Tibial nerve (tissue), 3 donors: Measurements from ENCODE around the gene SCFD1.

Experiments
- POLR2A ChIP-seq, 2 donors: fragments of 450-650 bp; IDR thresholded peaks; one replicate each; pipeline ENCODE4 v1.6.1; 2017; ENCODE audit warnings: antibody characterized with exemption in 2 of 2, mild to moderate bottlenecking in 2 of 2, moderate library complexity in 2 of 2
- TF ChIP-seq, protein P1 (sequence below), 5 experiments: fragments of 200-600 bp in 3 of 5; fragments of 450-650 bp in 2 of 5; sonication (generic) in 3 of 5; IDR thresholded peaks; one replicate each; pipeline ENCODE4 v1.5.1; 2016 to 2019; ENCODE audit warnings: antibody characterized with exemption in 5 of 5, mild to moderate bottlenecking in 3 of 5, moderate library complexity in 2 of 5

DNA sequence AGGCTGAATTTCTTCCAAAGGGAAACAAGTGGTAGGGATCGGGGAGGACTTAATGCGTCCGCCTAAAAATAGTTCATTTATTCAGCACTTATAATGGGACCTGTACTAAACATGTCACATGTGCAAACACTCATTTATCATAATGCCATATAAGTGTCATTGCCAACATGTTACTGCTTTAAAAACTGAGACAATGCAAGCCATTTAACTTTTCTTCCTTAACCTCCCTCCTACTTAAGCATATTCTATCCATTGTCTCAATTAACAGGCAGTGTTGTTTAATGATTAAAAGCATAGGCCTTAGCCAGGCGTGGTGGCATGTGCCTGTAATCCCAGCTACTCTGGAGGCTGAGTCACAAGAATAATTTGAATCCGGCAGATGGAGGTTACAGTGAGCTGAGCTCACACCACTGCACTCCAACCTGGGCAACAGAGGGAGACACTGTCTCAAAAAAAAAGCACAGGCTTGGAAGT is 13.5 kb upstream of the SCFD1 start:
- TF ChIP-seq, protein P1, sequence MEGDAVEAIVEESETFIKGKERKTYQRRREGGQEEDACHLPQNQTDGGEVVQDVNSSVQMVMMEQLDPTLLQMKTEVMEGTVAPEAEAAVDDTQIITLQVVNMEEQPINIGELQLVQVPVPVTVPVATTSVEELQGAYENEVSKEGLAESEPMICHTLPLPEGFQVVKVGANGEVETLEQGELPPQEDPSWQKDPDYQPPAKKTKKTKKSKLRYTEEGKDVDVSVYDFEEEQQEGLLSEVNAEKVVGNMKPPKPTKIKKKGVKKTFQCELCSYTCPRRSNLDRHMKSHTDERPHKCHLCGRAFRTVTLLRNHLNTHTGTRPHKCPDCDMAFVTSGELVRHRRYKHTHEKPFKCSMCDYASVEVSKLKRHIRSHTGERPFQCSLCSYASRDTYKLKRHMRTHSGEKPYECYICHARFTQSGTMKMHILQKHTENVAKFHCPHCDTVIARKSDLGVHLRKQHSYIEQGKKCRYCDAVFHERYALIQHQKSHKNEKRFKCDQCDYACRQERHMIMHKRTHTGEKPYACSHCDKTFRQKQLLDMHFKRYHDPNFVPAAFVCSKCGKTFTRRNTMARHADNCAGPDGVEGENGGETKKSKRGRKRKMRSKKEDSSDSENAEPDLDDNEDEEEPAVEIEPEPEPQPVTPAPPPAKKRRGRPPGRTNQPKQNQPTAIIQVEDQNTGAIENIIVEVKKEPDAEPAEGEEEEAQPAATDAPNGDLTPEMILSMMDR (IDR thresholded peaks at IDR 0.05), result no peak
- no peak for TF ChIP-seq POLR2A (IDR thresholded peaks at IDR 0.05)
